Glutamatergic neuron (in vitro differentiated cells): Measurements from ENCODE around the gene MAPK1. TPM values are rescaled to one million over a fixed set of nuclear protein-coding genes. Genes with fewer than 3 reads are reported as not detected.
"Not testable (repeated sequence)": the region's sequence is repeated elsewhere in the genome, so short reads cannot be mapped to it uniquely, and the experiment has no call there.

Experiments used
- DNase-seq: peaks from one replicate; pipeline ENCODE4 v3.0.0; 2022
- H3K27ac Mint-ChIP-seq: one replicate; pipeline ENCODE4 v1.8.0; 2020; ENCODE audit warnings: mild to moderate bottlenecking, mixed read lengths, inconsistent platforms; ENCODE audit not compliant: unreplicated experiment
- H3K27me3 Mint-ChIP-seq: one replicate; pipeline ENCODE4 v1.8.0; 2020; ENCODE audit warnings: mild to moderate bottlenecking, moderate library complexity, mixed read lengths, inconsistent platforms; ENCODE audit not compliant: unreplicated experiment
- H3K36me3 Mint-ChIP-seq: one replicate; pipeline ENCODE4 v1.8.0; 2020; ENCODE audit warnings: mild to moderate bottlenecking, mixed read lengths, inconsistent platforms; ENCODE audit not compliant: unreplicated experiment
- H3K4me1 Mint-ChIP-seq: one replicate; pipeline ENCODE4 v1.8.0; 2020; ENCODE audit warnings: mild to moderate bottlenecking, low read depth, mixed read lengths, inconsistent platforms; ENCODE audit not compliant: unreplicated experiment
- H3K4me3 Mint-ChIP-seq: one replicate; pipeline ENCODE4 v1.8.0; 2020; ENCODE audit warnings: mild to moderate bottlenecking, mixed read lengths, inconsistent platforms; ENCODE audit not compliant: unreplicated experiment
- H3K9me3 Mint-ChIP-seq: one replicate; pipeline ENCODE4 v1.8.0; 2020; ENCODE audit warnings: mild to moderate bottlenecking, moderate library complexity, mixed read lengths, inconsistent platforms; ENCODE audit not compliant: unreplicated experiment
- CTCF ChIP-seq: fragments of 200-600 bp; sonication (generic); IDR thresholded peaks from one replicate; pipeline ENCODE4 v1.5.0; 2021; ENCODE audit not compliant: partially characterized antibody, unreplicated experiment
- total RNA-seq: library from RNA; stranded (reverse); fragmentation: NEBNext Ultra II Directional; extraction: Animal tissue kit (Norgen Biotek cat#: 25700); gene quantifications from one replicate; pipeline ENCODE4 v1.2.1, GENCODE V29; 2021; ENCODE audit not compliant: unreplicated experiment

Gene MAPK1
- total RNA-seq, 1 donor from 2014 or later, result 148 TPM

GRCh38 chr22:21719024-21719423 lies 148.4 kb downstream of the MAPK1 start:
- Mint-ChIP-seq H3K36me3 (peaks cover 3% of the 10 kb centered on the region), H3K27me3 (no peaks in the 10 kb centered on the region)

GRCh38 chr22:21718499-21718898 lies 148.9 kb downstream of the MAPK1 start:
- no peak for DNase-seq
- H3K4me1 Mint-ChIP-seq, result peaks cover 20% of the 10 kb centered on the region
- H3K36me3 Mint-ChIP-seq, result peaks cover 3% of the 10 kb centered on the region
- peaks cover 1% of the 10 kb centered on the region for H3K9me3 Mint-ChIP-seq
- no peak overlapping the region for H3K27ac Mint-ChIP-seq
- no peaks in the 10 kb centered on the region for H3K27me3 Mint-ChIP-seq
- no peak for TF ChIP-seq CTCF
- no peak overlapping the region for H3K4me3 Mint-ChIP-seq

More at GRCh38 chr22:21719024-21719423, 148.4 kb downstream of the MAPK1 start:
- Mint-ChIP-seq H3K27ac (no peak overlapping the region), H3K4me1 (peaks cover 18% of the 10 kb centered on the region), H3K4me3 (no peak overlapping the region), H3K9me3 (peaks cover 1% of the 10 kb centered on the region)
- no peak for DNase-seq
- no peak for TF ChIP-seq CTCF

- H3K9me3 Mint-ChIP-seq, H3K36me3 Mint-ChIP-seq, H3K27me3 Mint-ChIP-seq, H3K27ac Mint-ChIP-seq, DNase-seq, H3K4me3 Mint-ChIP-seq: not testable (repeated sequence)
- H3K4me1 Mint-ChIP-seq, result peaks cover 28% of the 10 kb centered on the region
These were observed 150.9 kb downstream of the MAPK1 start for GRCh38 chr22:21716395-21717122.

- Mint-ChIP-seq H3K27me3 (peaks cover 1% of the 10 kb centered on the region), H3K27ac (peak overlapping the region; percentile 10), H3K4me3 (no peak overlapping the region), H3K36me3 (peaks cover 11% of the 10 kb centered on the region), H3K4me1 (peaks cover 29% of the 10 kb centered on the region), H3K9me3 (peaks cover 1% of the 10 kb centered on the region)
- no peak for DNase-seq
- no peak for TF ChIP-seq CTCF
These were observed 152.7 kb downstream of the MAPK1 start for GRCh38 chr22:21714786-21715185.

GRCh38 chr22:21714059-21714770 lies 153.2 kb downstream of the MAPK1 start:
- no peak overlapping the region for H3K4me3 Mint-ChIP-seq
- no peak for DNase-seq
- H3K4me1 Mint-ChIP-seq, result peaks cover 30% of the 10 kb centered on the region
- no peak overlapping the region for H3K27ac Mint-ChIP-seq
- H3K9me3 Mint-ChIP-seq, result peaks cover 2% of the 10 kb centered on the region
- H3K27me3 Mint-ChIP-seq, result peaks cover 4% of the 10 kb centered on the region
- H3K36me3 Mint-ChIP-seq, result peaks cover 14% of the 10 kb centered on the region
- no peak for TF ChIP-seq CTCF
